Testis (tissue), 3 donors: ENCODE measurements around the gene PTGER1. TPM values are rescaled to one million over a fixed set of nuclear protein-coding genes. Genes with fewer than 3 reads are reported as not detected.

Experiments used
- DNase-seq: peaks from one replicate; pipeline ENCODE4 v3.0.0-alpha.2; 2019
- H3K27ac ChIP-seq, 2 donors: fragments of 200-600 bp; sonication (generic); one replicate each; pipeline ENCODE4 v1.5.1; 2019
- H3K27me3 ChIP-seq: fragments of 200-600 bp; sonication (generic); one replicate; pipeline ENCODE4 v1.5.1; 2019
- H3K36me3 ChIP-seq: fragments of 200-600 bp; sonication (generic); one replicate; pipeline ENCODE4 v1.5.1; 2017; ENCODE audit warnings: low read depth; ENCODE audit errors: missing control alignments
- H3K4me1 ChIP-seq: fragments of 200-600 bp; sonication (generic); one replicate; pipeline ENCODE4 v1.5.1; 2019
- H3K4me3 ChIP-seq, 2 donors: fragments of 200-600 bp; sonication (generic); one replicate each; pipeline ENCODE4 v1.5.1; 2017 to 2019
- H3K9me3 ChIP-seq: fragments of 200-600 bp; sonication (generic); one replicate; pipeline ENCODE4 v1.5.1; 2017
- CTCF ChIP-seq, 3 experiments: fragments of 450-650 bp in 2 of 3; fragments of 200-600 bp in 1 of 3; sonication (generic) in 1 of 3; IDR thresholded peaks; one replicate each; pipeline ENCODE4 v1.5.1; 2016 to 2019; ENCODE audit warnings: antibody characterized with exemption in 3 of 3, mild to moderate bottlenecking in 2 of 3, moderate library complexity in 1 of 3
- POLR2A ChIP-seq: fragments of 450-650 bp; IDR thresholded peaks from one replicate; pipeline ENCODE4 v1.6.1; 2017; ENCODE audit warnings: antibody characterized with exemption, mild to moderate bottlenecking, moderate library complexity
- WGBS, 2 donors: methylation state at CpG; one replicate each; pipeline ENCODE4 v1.1.5; 2018; 5-methylcytosine and 5-hydroxymethylcytosine counted together
- intact Hi-C: fragments of 100-400 bp; cut with DNase I; formaldehyde crosslinking; loops from one replicate; pipeline ENCODE4 v1.15.1; 2023; ENCODE audit warnings: low total_unique reads
- polyA plus RNA-seq: library from polyadenylated mRNA; stranded (reverse); fragments of 350-450 nt; fragmentation: Illumina TruSeq; extraction: RNeasy Lipid Tissue Mini Kit (QIAGEN cat#74804); gene quantifications from one replicate; pipeline ENCODE4 v1.2.3, GENCODE V29; 2014; ENCODE audit warnings: low read depth, low replicate concordance; ENCODE audit not compliant: insufficient read depth
- total RNA-seq, 2 donors: library from RNA; depleted of rRNA; stranded (reverse); fragments of >200 nt; gene quantifications; one replicate each; pipeline ENCODE4 v1.2.3, GENCODE V29; 2016

The PTGER1 gene
- total and polyA plus RNA-seq, 3 donors from 2014 or later: 0.22 to 1.5 (median 1.4) TPM

- Histone ChIP-seq H3K4me3 (no peak overlapping the region), H3K36me3 (no peaks in the 10 kb centered on the region)
Observed at GRCh38 chr19:14440049-14440448, 35.1 kb downstream of the PTGER1 start.

GRCh38 chr19:14439014-14439413, 36.1 kb downstream of the PTGER1 start:
- intact Hi-C loops: no loop called here
- no peaks in the 10 kb centered on the region for H3K9me3 ChIP-seq
- no peaks in the 10 kb centered on the region for H3K27me3 ChIP-seq
- no peak for DNase-seq
- H3K27ac ChIP-seq: no peak overlapping the region
- H3K36me3 ChIP-seq: no peaks in the 10 kb centered on the region
- peaks cover 22% of the 10 kb centered on the region for H3K4me1 ChIP-seq
- H3K4me3 ChIP-seq: no peak overlapping the region
- no peak for TF ChIP-seq POLR2A
- TF ChIP-seq CTCF (IDR thresholded peaks at IDR 0.05): no peak
- 79 to 86% methylated on average over 8 to 9 of the region's 9 CpGs for WGBS, 2 donors

More at GRCh38 chr19:14440049-14440448, 35.1 kb downstream of the PTGER1 start:
- H3K27me3 ChIP-seq: no peaks in the 10 kb centered on the region
- peaks cover 12% of the 10 kb centered on the region for H3K4me1 ChIP-seq
- WGBS, 2 donors: 69 to 81% methylated on average over 9 of the region's 9 CpGs
- H3K27ac ChIP-seq: no peak overlapping the region
- intact Hi-C loops: no loop called here
- DNase-seq: peak; percentile 45
- no peaks in the 10 kb centered on the region for H3K9me3 ChIP-seq
- TF ChIP-seq POLR2A (no peak), CTCF (IDR thresholded peaks at IDR 0.05) (no peak)

GRCh38 chr19:14437578-14438140, 37.5 kb downstream of the PTGER1 start:
- WGBS, 2 donors: 83 to 91% methylated on average over 7 of the region's 7 CpGs
- H3K27ac ChIP-seq: no peak overlapping the region
- H3K9me3 ChIP-seq: no peaks in the 10 kb centered on the region
- H3K4me1 ChIP-seq: peaks cover 27% of the 10 kb centered on the region
- H3K36me3 ChIP-seq: no peaks in the 10 kb centered on the region
- intact Hi-C loops: no loop called here
- no peak for TF ChIP-seq POLR2A
- TF ChIP-seq CTCF (IDR thresholded peaks at IDR 0.05): no peak
- no peaks in the 10 kb centered on the region for H3K27me3 ChIP-seq
- H3K4me3 ChIP-seq: no peak overlapping the region
- DNase-seq: no peak

GRCh38 chr19:14435320-14436050, 39.7 kb downstream of the PTGER1 start:
- TF ChIP-seq POLR2A: no peak
- no peak for TF ChIP-seq CTCF (IDR thresholded peaks at IDR 0.05)
- Histone ChIP-seq H3K27me3 (no peaks in the 10 kb centered on the region), H3K4me1 (peaks cover 22% of the 10 kb centered on the region), H3K9me3 (no peaks in the 10 kb centered on the region), H3K36me3 (no peaks in the 10 kb centered on the region), H3K4me3 (no peak overlapping the region), H3K27ac (peak overlapping the region; percentile 80 to 88)
- WGBS, 2 donors: 74 to 81% methylated on average over 17 of the region's 17 CpGs
- intact Hi-C loops: no loop called here
- DNase-seq: no peak
